HFFc6 (cell line): ENCODE data around the gene SAPCD2. TPM values are rescaled to one million over a fixed set of nuclear protein-coding genes. Genes with fewer than 3 reads are reported as not detected.

Source experiments
- DNase-seq: peaks from one replicate; pipeline ENCODE4 v3.0.0-alpha.2; 2018
- H3K27ac Mint-ChIP-seq: 2 replicates; pipeline ENCODE4 v1.8.0; 2020; ENCODE audit warnings: mild to moderate bottlenecking, mixed read lengths
- H3K27me3 Mint-ChIP-seq: 2 replicates; pipeline ENCODE4 v1.8.0; 2021; ENCODE audit warnings: mild to moderate bottlenecking, moderate library complexity, mixed read lengths; ENCODE audit not compliant: insufficient read depth
- H3K36me3 Mint-ChIP-seq: 2 replicates; pipeline ENCODE4 v1.8.0; 2021; ENCODE audit warnings: low read depth, mixed read lengths
- H3K4me1 Mint-ChIP-seq: 2 replicates; pipeline ENCODE4 v1.8.0; 2020; ENCODE audit warnings: low read depth, mixed read lengths
- H3K4me3 Mint-ChIP-seq: 2 replicates; pipeline ENCODE4 v1.8.0; 2020; ENCODE audit warnings: mild to moderate bottlenecking, moderate library complexity, mixed read lengths
- H3K9me3 Mint-ChIP-seq: 2 replicates; pipeline ENCODE4 v1.8.0; 2020; ENCODE audit warnings: mild to moderate bottlenecking, mixed read lengths
- CTCF ChIP-seq: fragments of 200-600 bp; sonication (generic); IDR thresholded peaks from 2 replicates; pipeline ENCODE4 v1.5.0; 2021; ENCODE audit warnings: antibody characterized with exemption, mild to moderate bottlenecking
- total RNA-seq, 6 experiments: library from RNA; stranded (reverse); fragmentation: NEBNext Ultra II Directional; extraction: Animal tissue kit (Norgen Biotek cat#: 25700); gene quantifications; 2 replicates in 1 of 6; 3 replicates in 5 of 6; pipeline ENCODE4 v1.2.3, GENCODE V29; 2021

The SAPCD2 gene
- total RNA-seq, 6 experiments from 2014 or later, result 7.7 to 14.8 (median 11.3) TPM

GRCh38 chr9:137077010-137077747, 6.8 kb upstream of the SAPCD2 start, which contains the start of gene UAP1L1:
UAP1L1 (plus strand) TSS chr9:137077517; CDS start chr9:137077533, 16 bp downstream.
- H3K4me1 Mint-ChIP-seq, result peaks cover 4% of the 10 kb centered on the region; the same call in 1 of the 2 replicates
- no peaks in the 10 kb centered on the region for H3K9me3 Mint-ChIP-seq
- H3K27me3 Mint-ChIP-seq, result no peaks in the 10 kb centered on the region; the same call in none of the 2 replicates
- no peak within 1 kb of the TSS; the same call in 1 of the 2 replicates for H3K27ac Mint-ChIP-seq
- TF ChIP-seq CTCF, result no peak
- peak within 1 kb of the TSS; percentile 81 for H3K4me3 Mint-ChIP-seq
- peak; percentile 57 for DNase-seq
- no peaks in the 10 kb centered on the region for H3K36me3 Mint-ChIP-seq

DNA sequence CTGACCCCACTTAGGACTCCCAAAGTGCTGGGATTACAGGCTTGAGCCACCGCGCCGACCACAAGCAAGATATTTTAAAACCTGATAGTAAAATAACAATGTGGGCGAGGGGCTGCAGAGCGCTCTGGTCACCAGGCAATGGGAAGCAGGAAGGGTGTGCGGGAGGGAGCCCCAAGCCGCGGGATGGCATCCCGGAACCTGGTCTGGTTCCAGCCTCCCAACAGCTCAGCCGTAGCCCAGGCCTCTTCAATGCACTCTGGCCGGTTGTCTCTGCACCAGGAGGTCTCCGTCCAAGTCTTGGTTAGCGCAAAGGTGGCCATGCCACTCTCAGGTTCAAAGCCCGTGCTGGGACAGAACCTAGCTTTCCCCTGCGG, 6.3 kb upstream of the SAPCD2 start:
- Mint-ChIP-seq H3K27me3 (no peaks in the 10 kb centered on the region; the same call in none of the 2 replicates), H3K27ac (no peak overlapping the region; the same call in 1 of the 2 replicates), H3K4me3 (peak overlapping the region; percentile 63), H3K9me3 (no peaks in the 10 kb centered on the region), H3K4me1 (no peaks in the 10 kb centered on the region), H3K36me3 (no peaks in the 10 kb centered on the region)
- DNase-seq, result no peak
- TF ChIP-seq CTCF, result no peak

- Mint-ChIP-seq H3K27me3 (no peaks in the 10 kb centered on the region; the same call in none of the 2 replicates), H3K4me1 (peaks cover 8% of the 10 kb centered on the region), H3K27ac (no peak overlapping the region), H3K36me3 (no peaks in the 10 kb centered on the region), H3K9me3 (no peaks in the 10 kb centered on the region), H3K4me3 (no peak overlapping the region)
- DNase-seq, result no peak
- no peak for TF ChIP-seq CTCF
Observed at GRCh38 chr9:137075275-137075775, 5.0 kb upstream of the SAPCD2 start.

DNA sequence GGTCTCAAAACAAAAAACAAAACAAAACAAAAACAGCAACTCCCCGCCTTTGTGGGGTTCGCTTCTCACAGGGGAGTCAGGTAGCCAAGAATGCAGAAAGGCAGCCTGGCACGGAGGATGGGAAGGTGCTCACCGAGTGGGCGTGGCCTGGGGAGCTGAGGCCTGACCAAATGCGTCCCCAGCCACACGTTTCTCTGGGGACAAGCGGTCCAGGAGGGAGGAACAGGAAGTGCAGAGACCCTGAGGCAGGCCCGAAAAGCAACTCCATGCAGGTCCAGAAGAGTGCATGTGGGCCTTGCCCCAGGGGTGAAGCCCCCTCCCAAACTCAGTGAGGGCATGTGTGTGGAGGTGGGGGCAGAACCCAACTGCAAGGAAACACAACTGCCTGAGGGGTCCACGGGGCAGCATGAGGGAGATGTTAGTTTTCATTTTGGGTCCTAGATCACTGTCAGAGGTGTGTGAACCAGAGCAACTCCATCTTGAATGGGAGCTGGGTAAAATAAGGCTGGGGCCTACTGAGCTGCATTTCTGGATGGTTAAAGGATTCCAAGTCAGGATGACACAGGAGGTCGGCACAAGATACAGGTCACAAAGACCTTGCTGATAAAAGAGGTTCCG, 4.4 kb upstream of the SAPCD2 start:
- Mint-ChIP-seq H3K36me3 (no peaks in the 10 kb centered on the region), H3K4me1 (peaks cover 8% of the 10 kb centered on the region), H3K27me3 (no peaks in the 10 kb centered on the region; the same call in none of the 2 replicates), H3K9me3 (no peaks in the 10 kb centered on the region), H3K27ac (no peak overlapping the region), H3K4me3 (no peak overlapping the region)
- TF ChIP-seq CTCF, result no peak
- DNase-seq, result no peak

GRCh38 chr9:137073992-137074399, 3.6 kb upstream of the SAPCD2 start:
- Mint-ChIP-seq H3K27ac (no peak overlapping the region), H3K4me1 (peaks cover 8% of the 10 kb centered on the region), H3K36me3 (no peaks in the 10 kb centered on the region), H3K4me3 (no peak overlapping the region), H3K9me3 (no peaks in the 10 kb centered on the region), H3K27me3 (no peaks in the 10 kb centered on the region; the same call in none of the 2 replicates)
- no peak for DNase-seq
- no peak for TF ChIP-seq CTCF
